GM18858 (cell line): ENCODE results near the gene MAML3.

ENCODE experiments used
- ATAC-seq: cut with Tn5 transposase; IDR thresholded peaks from one replicate; pipeline ENCODE4 v1.9.1; 2021; ENCODE audit not compliant: unreplicated experiment

The MAML3 gene

DNA sequence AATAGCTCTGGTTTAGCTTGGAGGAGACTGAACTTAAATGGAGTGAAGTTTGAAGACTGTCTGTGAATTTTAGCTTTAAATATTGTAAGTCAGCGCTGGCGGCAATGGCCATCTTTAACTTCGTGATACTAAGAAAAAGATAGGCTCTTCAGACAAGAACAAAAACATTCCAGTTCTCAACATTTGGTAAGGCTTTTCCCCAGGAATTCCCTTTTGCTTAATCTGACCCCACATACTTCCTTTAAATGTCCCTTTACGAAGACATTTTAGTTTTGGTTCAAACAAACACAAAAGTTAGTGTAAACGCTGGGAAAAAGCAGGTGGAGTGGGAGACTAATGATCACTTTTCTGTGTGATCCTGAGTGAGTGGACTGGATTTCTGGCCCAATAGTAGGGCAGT lies 106.2 kb downstream of the MAML3 start:
- ATAC-seq, result no peak

DNA sequence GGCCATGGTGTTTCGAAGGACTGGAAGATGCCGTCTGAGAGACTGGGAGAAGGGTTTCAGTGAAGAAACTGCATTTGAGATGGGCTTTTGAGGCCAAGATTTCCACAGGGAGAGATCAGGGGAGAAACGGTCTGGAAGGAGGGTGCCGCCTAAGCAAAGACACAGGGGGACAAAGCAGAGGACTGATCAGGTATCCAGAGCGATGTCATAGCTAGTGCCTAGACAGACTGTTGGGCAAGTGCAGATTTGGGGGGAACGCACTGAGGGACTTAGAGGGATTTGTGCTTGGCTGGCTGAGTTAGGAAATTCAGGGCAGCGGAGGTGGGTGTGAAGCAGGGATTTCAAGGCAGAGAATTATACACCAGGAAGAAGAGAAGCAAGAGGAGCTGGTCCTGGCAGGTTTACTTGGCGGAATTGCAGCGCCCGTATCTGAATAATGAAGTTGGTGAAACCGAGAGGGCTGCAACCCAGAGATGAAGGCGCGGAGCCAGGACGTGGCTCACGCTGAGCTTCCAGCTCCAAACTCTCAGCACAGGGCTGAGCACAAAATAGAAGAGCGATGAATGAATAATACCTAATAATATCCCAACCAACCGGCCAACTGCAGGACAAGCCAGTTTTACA lies 106.9 kb downstream of the MAML3 start:
- no peak for ATAC-seq

DNA sequence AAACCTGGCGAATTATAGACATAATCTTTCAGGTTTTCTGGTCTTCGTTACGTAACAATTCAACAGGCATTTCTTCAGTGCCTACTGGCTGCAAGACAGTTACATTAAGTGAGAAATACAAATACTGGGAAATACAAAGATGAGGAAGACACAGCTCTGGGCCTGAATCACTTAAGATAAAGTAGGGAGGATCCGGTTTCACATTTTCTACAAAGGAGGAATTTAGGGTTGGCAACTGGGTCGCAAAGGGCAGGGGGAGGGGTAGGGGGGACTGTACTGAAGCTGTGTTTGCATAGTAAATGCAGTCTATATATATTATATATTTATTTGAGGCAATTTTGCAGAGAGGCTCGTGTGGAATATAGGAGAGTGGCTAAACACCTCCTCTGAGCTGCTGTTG lies 107.4 kb downstream of the MAML3 start:
- ATAC-seq, result no peak

DNA sequence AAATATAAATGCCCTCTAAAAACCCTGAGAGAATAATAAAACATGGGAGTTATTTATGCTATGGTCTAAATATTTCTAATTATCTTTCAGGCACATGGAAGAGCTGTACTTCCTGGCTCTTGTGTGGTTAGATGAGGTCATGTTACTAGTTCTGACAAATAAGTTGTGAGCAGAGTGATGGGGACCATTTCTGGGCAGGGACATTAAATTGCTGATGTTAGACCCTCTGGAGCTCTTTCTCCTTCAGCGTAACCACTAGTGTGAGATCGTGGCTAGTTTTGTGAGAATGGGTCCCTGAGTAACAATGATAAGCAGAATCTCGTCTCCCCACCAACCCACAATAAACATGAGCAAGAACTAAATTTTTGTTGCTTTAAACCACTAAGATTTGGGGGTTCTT lies 108.0 kb downstream of the MAML3 start:
- ATAC-seq, result no peak

DNA sequence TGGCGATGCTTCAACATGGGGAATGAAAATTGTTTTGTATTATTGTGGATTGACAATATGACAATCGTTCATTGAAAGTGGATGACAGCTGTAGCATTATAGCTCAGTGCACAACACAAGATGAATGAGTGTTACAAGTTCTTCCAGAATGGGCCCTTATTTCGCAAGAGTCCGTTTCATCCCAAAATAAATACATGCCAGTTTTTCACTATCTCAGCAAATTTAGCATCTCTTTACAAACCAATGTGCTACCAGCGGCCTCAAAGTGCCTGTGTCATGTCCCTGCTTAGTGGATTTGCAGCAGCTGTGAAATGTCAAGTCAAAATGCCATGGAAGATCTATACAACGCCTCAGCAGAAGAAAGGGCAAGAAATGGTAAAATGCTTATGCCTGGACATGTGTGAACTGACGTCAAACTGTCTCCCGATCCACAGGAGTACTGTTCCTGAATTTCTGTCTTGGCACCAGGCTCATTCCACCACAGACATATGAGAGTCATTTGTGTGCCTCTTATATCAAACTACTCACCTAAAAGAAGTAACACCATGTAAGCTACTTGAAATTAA lies 109.6 kb downstream of the MAML3 start:
- no peak for ATAC-seq

DNA sequence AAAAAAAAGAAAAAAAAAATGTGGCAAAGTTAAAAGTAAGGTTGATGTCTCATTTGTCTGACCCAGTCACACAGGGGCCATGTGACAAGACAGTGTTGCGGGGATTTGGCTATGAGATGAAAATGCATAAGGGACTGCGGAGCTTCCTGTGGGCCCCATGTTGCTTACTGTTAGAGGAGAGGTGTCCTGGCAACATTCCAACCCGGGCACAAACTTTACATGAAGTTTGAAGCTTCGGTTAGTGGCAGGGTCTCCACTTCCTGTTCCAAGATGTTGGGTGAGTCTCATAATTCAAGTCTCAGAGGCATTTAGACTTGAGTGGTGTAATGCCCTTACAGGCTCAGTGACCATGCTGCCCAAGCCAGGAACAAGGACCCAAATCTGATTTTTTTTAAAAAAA lies 111.3 kb downstream of the MAML3 start:
- ATAC-seq, result no peak

DNA sequence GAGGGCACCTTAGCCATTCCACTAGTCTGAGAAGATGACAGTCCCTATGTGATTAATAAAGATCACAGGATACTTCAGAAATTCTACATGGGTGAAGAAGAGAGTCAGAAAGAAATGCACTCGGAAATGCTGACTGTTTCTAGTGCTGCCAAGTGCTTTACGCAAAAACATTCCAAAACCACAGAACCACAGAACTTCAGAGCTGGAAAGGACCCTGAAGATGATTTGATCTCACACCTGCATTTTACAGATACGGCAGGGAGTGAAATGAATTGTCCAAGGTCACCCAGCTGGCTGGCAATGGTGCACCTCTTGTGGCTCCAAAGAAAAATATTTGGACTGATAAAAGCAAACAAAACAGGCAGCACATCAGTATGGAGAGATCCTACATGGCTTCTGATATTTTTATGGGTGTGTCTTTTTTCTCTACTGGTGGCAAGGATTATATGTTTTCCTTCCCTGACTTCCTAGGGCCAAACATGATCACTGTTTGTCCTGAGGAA lies 115.9 kb downstream of the MAML3 start:
- ATAC-seq, result no peak

DNA sequence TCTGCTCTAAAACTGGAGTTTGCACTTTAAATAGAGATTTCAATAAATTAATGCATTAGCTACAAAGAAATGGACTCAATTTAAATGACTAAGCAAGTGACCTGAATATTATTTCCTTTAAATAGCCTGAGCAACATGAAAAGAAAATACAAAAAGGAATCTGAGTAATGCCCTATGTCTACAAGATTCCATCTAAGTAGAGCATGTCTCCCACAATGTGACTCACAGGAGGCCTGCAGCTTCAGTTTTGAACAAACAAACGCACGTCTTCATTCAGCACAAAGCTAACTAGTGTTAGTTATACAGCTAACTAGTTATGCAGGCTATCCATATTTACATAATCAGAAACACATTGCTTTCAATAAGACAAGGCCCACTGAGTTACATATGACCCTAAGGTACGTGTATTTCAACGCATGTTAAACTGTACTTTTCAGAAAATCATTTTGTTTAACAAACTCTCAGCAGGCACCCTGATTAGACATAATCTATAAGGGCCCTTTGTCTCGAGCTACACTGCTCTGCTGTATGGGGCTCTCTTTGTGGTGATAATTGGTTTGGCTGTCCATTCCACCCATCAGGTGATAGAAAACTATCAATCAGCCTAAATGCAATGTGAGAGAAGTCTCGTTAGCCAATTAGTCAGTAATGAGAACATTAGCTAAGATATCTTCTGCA lies 116.5 kb downstream of the MAML3 start:
- no peak for ATAC-seq

DNA sequence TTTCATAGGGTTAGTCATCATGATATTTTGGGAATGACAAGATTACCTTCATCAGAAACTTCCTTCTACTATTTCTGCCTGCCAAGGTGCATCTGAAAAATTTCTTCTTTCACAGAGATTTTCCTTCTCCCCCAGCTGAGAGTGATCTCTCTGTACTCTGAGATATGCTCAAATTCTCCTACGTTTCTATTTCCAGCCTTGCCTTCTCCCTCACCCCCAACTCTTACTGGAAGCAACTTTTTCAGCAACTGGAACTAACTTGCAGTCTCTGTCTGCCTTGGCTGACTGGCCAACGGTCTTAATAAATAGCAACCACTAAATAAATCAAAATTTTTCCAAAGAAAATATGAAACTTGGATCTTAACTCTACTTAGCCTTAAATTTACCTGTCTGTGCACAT lies 122.3 kb downstream of the MAML3 start:
- ATAC-seq, result no peak

DNA sequence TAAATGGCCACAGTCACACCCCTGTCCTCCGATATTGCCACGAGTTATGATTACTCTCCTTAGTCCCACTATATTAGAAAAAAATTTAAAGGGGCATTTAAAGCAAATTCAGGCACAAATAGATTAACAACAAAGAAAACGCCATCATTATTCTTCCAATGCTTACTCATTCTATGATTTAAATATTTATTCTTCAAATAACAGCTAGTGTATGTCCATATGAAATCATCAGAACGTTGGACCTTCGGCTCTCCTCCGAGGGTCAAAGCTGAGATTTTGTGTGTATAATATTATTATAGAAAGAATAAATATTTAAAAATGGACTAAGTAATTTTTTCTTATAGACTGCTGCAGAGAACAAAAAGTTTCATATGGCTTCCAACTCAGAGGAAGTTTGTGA lies 122.9 kb downstream of the MAML3 start:
- no peak for ATAC-seq

DNA sequence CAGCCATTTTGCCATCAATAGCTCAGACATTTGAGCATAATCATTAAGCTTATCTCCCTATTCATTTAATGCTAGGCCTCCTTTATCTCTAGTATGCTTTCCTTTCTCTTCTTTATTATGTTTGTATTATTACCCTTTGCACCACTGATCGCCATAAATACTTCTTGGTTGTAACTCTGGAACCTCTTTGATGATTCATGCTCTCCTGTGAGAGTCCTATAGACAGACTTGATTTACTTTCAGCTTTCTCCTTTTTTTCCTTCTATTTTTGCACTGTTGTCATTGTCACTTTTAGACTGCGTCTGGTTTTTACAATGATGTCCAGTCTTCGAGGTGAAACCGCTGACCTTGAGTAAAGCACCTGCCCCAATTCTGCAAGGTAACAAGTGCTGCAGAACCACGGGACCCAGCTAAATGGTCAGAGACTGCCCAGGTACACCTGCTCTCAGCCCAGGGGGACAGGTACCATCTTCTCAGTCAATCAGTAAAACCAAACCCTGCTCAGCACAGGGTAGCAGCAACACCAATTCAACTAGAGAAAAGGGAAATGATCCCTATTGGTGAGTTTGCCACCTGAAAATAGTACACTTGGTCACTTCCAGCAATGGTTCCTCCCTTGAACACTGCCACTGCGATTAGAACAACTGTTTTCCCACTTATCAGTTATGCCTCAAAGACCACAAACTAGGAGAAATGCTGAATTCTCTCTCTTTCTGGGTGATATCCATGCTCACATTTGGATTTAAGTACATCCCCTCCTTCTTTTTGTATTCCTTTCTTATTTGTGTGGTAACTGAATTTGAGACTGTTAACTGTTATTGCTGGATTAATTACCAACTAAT lies 125.1 kb downstream of the MAML3 start:
- ATAC-seq, result no peak

DNA sequence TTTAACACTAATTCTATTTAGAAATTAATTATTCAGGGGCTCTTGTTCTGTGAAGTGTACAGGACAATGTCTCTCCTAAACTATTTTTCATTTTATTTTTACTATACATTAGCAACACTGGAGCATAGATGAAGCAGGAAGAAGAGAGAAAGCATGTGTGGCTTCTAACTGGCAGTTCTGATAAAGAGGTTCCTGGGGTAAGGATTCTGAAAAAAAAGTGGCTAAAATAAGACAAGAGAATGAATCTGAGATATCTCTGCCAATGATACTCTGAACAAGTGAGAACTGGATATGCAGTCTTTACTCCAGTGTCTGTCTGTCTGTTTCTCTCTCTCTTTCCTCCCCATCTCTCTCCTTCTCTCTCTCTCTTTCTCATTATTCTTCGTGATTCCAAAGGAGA lies 125.9 kb downstream of the MAML3 start:
- ATAC-seq, result no peak

DNA sequence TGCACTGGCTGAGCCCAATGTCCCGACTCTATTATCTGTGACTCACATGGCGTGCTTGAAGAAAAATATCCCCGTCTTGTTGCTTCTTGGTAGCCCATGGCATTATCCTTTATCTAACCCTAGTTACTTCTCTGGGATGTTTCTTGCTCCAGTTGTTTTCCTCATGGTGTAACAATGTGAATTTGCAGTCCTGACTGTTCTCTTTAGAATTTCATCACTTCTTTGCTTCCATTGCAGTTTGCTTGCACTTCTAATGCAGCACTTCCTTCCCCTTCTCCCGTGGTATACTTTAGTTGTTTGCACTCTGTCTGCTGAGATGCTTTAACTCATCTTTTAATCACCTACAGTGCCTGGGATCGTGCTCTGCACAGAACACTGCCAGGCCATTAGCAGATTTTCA lies 126.9 kb downstream of the MAML3 start:
- no peak for ATAC-seq

DNA sequence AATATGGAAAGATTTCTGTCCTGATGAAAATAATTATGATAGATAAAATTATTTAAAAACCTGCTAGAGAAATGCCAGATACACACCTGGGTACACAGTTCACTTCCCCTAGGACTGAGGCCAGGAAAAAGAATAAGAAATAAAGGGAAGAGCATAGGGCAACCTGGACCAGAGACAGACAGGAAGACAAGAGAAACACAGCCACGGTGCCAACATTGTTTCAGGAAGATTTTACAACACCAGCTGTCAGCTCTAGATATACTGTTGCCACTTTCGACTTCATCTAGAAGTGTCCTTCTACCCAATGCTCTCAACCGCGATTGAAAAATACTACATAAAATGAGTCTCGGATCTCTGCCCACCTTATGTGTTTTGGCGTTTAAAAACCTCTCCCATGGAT lies 128.5 kb downstream of the MAML3 start:
- no peak for ATAC-seq

DNA sequence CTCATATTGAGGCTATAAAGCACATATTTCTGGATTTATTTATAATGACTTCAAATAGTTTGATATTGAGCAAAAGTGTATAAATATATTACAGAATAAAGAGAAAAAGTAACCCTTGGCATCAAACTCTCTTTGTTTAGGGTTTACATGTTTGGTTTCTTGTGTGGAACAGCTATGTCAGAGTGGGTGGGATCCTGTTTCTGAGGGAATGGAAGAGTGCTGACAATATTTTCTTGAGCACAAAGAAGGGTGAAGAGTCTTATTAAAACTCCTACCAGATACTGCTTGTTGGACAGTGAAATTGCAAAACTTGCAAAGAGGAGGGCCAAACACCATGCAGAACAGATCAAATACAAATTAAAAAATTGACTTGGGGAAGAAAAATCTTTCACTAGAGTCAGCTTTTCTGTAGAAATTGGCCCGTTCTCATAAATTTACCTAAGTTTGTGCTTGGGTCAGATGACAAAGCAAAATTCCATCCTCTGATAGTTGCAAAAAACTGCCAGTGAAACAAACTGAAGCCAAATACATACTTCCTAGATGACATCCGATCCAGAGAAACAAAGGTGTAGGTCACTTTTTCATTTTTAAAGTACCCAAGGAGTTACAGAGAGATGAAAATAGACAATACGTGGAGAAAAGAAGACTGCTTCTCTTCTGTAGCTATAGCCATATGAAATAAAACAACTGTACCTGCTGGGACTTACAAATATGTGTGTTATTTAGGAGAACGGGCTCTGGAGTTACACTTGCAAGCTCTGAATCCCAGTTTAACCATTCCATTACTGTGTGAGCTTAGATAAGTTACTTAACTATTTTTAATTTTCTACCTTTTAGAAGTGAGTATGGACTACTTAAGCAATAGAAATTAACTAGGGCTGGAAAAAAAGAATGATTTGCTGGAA lies 133.3 kb downstream of the MAML3 start:
- no peak for ATAC-seq

DNA sequence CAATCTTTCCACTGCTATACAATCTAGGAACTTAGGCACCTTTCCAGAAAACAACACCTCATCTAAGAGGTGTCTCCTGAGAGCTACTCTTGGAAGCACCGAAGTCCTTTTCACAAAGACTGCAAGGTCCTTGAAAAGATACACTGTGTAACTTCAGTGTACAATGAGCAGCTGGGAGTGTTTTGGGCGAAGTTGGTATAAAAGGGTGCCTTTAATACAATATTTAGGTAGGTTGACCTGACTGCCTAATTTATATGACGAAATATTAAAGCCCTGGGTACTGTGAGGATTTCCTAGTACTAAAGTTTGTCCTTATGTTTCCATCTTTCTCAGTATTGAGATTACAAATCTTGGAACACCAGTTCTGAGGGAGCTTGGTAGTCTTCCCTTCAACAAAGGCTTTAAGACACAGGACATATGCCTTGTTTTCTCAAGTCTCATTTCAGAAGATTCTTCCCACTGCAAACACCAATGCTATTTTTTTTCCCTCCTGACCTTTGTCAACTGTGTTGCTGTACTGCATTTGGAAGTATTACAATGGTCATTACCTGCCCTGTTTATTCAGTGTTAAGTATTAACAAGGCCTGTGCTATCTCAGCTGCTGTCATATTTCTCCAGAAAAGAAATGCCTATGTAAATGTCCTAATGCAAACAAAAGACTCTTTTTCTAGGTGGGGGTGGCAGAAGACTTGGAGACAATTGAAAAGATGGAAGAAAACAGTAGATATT lies 134.2 kb downstream of the MAML3 start:
- ATAC-seq, result no peak

DNA sequence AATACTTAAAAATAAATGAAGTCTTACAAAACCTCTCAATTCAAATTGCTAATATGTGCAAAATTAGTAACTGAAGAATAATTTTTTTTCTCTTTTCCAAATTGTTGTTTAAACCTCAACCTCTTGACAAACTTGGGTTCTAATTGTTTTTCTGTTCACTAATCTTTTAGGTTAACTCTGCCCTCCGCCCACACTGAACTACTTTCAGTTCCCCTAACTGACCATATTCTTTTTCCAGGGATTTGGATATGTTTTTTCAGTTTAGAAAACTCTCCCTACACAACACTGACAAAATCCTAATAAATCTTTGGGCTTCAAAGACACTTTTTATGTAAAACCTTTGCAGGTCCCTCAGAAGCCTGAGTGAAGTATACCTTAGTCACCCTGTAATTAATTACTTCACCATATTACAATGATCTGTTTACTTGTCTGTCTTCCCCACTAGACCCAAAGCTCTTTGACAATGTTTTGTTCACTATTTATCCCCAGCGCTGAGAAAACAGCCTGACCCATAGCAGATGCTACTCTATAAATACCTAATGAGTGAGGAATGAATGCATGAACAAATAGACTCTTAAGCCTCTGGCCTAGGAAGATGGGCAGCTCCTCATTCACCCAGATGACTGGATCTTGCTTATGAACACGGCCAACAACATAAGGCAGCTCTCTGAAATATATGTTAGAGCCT lies 134.9 kb downstream of the MAML3 start:
- ATAC-seq, result no peak

DNA sequence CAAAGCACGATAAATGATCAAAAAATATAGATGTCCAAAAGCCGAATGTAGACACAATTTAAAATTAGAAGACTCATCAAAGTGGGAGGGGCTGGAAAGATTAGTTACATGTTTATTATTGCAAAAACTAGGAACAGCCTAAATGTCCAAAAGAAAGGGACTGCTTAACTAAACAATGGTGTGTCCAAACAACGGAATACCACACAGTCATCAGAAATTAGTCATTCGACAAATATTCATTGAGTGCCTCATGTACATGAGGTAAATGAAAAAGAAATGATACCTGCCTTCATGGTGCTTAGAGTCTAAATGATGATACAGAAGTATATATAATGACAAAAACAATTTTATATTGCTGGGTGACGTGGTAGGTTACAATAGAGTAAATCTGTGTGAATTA lies 139.7 kb downstream of the MAML3 start:
- no peak for ATAC-seq

DNA sequence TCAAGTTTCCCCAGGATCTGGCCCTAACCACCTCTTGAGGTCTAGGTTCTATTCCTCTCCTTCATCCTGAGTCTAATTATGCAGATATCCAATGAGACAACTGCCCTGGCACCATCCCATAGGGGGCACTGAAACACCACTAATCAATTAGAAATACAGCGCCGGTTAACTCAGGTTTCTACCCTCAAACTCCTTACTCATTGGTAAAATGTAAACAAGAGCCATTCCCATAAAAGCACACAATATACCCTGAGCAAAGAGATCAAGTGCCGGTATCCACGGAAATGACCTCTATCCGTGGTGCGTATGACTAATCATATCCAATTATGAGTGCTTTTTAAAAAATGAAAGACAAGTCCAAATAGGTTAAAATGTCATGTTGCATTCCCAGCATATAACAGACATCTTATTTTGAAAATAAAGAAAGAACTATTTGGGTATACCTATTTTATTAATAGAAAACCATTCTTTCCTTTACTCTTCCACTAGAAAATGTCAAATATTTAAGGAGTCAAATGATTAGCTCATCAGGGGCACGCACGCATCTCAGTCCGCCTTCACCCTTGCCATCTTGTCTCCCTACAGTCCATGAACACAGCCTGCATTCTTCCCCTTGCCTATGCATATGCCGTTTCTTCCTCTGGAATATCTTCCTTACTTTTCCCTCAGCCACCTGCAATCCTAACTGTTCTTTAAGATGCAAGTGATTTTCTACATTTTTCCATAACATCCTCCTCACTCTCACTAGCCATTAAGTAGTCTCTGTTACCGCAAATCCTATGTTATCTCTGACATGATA lies 141.1 kb downstream of the MAML3 start:
- ATAC-seq, result no peak
